Measurements from ENCODE around the gene FGF6.

DNA sequence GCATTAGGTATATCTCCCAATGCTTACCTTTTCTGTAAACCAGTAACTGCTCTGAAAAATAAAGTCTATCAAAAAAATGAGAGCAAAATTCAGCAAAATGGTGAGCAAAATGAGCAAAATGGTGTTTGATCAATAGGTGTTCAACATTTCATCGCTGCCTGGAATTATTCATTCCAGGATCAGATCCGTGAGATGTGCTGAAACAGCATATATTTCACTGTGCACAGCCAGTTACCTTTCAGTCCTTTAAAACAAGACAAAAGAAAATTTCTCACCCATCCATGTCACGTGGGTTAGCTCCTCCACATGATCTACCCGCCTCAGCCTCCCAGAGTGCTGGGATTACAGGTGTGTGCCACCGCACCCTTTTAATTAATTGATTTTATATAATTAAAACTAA is 58.0 kb downstream of the FGF6 start:
- TF ChIP-seq, protein P1, sequence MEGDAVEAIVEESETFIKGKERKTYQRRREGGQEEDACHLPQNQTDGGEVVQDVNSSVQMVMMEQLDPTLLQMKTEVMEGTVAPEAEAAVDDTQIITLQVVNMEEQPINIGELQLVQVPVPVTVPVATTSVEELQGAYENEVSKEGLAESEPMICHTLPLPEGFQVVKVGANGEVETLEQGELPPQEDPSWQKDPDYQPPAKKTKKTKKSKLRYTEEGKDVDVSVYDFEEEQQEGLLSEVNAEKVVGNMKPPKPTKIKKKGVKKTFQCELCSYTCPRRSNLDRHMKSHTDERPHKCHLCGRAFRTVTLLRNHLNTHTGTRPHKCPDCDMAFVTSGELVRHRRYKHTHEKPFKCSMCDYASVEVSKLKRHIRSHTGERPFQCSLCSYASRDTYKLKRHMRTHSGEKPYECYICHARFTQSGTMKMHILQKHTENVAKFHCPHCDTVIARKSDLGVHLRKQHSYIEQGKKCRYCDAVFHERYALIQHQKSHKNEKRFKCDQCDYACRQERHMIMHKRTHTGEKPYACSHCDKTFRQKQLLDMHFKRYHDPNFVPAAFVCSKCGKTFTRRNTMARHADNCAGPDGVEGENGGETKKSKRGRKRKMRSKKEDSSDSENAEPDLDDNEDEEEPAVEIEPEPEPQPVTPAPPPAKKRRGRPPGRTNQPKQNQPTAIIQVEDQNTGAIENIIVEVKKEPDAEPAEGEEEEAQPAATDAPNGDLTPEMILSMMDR (conservative IDR thresholded peaks at IDR 0.05; ENCODE audit: low read length): no peak
- TF ChIP-seq EZH2phosphoT487 (IDR thresholded peaks at IDR 0.05; ENCODE audit: borderline replicate concordance): no peak
